ENCODE results near the gene ACSL5.

The ACSL5 gene

DNA sequence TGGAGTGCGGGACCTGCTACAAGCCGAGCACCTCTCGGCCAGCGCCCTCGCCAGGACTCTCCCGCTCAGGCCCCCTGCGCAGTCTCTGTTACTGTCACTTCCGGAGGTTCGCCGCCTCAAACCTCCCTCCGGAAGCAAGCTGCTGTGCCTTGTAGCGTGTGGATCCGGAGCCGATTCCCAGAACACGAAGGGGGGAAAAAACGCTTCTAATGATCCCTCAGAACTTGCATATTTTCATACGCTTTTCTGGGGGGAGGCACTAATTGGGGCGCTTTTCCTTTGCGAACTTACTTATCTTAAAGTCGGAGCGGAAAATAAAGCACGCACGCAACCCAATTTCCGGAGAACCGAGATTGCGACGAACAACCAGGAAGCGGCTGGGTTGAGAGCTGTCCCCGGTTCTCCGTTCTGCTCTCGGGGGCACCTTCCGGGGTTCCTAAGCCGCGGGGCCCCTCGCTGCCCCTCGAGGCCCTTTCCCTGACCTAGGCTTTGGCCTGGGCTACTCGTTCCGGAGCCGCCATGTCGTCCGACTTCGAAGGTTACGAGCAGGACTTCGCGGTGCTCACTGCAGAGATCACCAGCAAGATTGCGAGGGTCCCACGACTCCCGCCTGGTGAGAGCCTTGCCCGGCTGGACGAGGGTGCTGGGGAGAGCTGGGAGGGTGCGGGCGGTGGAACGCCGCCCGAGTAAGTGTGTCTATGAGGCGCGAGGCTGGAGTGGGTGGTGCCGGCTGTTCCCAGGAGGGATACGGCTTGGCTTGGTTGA is 73.1 kb downstream of the ACSL5 start, which contains the start of the genes VTI1A and ZDHHC6:
VTI1A (plus strand) TSS at position 361 of the 765 bp plus-strand sequence; CDS start at position 520, 159 bp downstream.
ZDHHC6 (minus strand) TSS at position 60 of the 765 bp plus-strand sequence. CDS start 1,478 bp downstream, outside the sequence.
- Histone ChIP-seq H3K79me2 (ENCODE audit: insufficient read depth, low read length) (peaks cover 40% of the 10 kb centered on the region), H3F3A (ENCODE audit: insufficient read depth, low read length) (no peaks in the 10 kb centered on the region; the same call in 1 of the 2 replicates), H4K20me1 (ENCODE audit: insufficient read depth, low read length) (no peaks in the 10 kb centered on the region), H3K4me1 (ENCODE audit: insufficient read depth, low read length, severe bottlenecking) (peaks cover 24% of the 10 kb centered on the region), H3K9me3 (ENCODE audit: low read length) (no peaks in the 10 kb centered on the region), H3K9ac (ENCODE audit: low read length) (peak within 1 kb of the TSS; percentile 95), H2AFZ (ENCODE audit: low read length) (no peak within 1 kb of the TSS), H3K27ac (ENCODE audit: low read depth, low read length, poor library complexity, severe bottlenecking) (peak within 1 kb of the TSS; percentile 42), H3K4me3 (ENCODE audit: low read depth, low read length, poor library complexity, severe bottlenecking) (peak within 1 kb of the TSS; percentile 90), H3K9me2 (ENCODE audit: low read depth, low read length) (no peaks in the 10 kb centered on the region), H3K4me2 (ENCODE audit: low read length) (peak within 1 kb of the TSS; percentile 72), H3K27me3 (ENCODE audit: insufficient read depth, low read length) (no peaks in the 10 kb centered on the region), H3K36me3 (ENCODE audit: insufficient read depth, low read length) (peaks cover 35% of the 10 kb centered on the region)
- TF ChIP-seq EZH2 (IDR thresholded peaks at IDR 0.05; ENCODE audit: borderline replicate concordance, low read length): no peak
- TF ChIP-seq, protein P1, sequence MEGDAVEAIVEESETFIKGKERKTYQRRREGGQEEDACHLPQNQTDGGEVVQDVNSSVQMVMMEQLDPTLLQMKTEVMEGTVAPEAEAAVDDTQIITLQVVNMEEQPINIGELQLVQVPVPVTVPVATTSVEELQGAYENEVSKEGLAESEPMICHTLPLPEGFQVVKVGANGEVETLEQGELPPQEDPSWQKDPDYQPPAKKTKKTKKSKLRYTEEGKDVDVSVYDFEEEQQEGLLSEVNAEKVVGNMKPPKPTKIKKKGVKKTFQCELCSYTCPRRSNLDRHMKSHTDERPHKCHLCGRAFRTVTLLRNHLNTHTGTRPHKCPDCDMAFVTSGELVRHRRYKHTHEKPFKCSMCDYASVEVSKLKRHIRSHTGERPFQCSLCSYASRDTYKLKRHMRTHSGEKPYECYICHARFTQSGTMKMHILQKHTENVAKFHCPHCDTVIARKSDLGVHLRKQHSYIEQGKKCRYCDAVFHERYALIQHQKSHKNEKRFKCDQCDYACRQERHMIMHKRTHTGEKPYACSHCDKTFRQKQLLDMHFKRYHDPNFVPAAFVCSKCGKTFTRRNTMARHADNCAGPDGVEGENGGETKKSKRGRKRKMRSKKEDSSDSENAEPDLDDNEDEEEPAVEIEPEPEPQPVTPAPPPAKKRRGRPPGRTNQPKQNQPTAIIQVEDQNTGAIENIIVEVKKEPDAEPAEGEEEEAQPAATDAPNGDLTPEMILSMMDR (IDR thresholded peaks at IDR 0.05; ENCODE audit: low read length): peak; percentile 31; the same call in 1 of the 2 replicates

- Histone ChIP-seq H2AFZ (ENCODE audit: low read length) (no peak overlapping the region), H3K4me2 (ENCODE audit: low read length) (peak overlapping the region; percentile 72), H3K9me3 (ENCODE audit: low read length) (no peaks in the 10 kb centered on the region), H3K4me1 (ENCODE audit: insufficient read depth, low read length, severe bottlenecking) (peaks cover 24% of the 10 kb centered on the region), H3K27me3 (ENCODE audit: insufficient read depth, low read length) (no peaks in the 10 kb centered on the region), H3K9ac (ENCODE audit: low read length) (peak overlapping the region; percentile 95), H3K36me3 (ENCODE audit: insufficient read depth, low read length) (peaks cover 30% of the 10 kb centered on the region), H3K9me2 (ENCODE audit: low read depth, low read length) (no peaks in the 10 kb centered on the region), H3K4me3 (ENCODE audit: low read depth, low read length, poor library complexity, severe bottlenecking) (peak overlapping the region; percentile 90), H4K20me1 (ENCODE audit: insufficient read depth, low read length) (no peaks in the 10 kb centered on the region), H3F3A (ENCODE audit: insufficient read depth, low read length) (no peaks in the 10 kb centered on the region; the same call in 1 of the 2 replicates), H3K27ac (ENCODE audit: low read depth, low read length, poor library complexity, severe bottlenecking) (no peak overlapping the region), H3K79me2 (ENCODE audit: insufficient read depth, low read length) (peaks cover 40% of the 10 kb centered on the region)
- no peak for TF ChIP-seq EZH2 (IDR thresholded peaks at IDR 0.05; ENCODE audit: borderline replicate concordance, low read length)
- TF ChIP-seq, protein P1 (IDR thresholded peaks at IDR 0.05; ENCODE audit: low read length): no peak
These were observed 73.7 kb downstream of the ACSL5 start for GRCh38 chr10:112447620-112447928.

- peak overlapping the region; percentile 72; the same call in 1 of the 2 replicates for H3K4me2 ChIP-seq (ENCODE audit: low read length)
- no peak overlapping the region for H2AFZ ChIP-seq (ENCODE audit: low read length)
- no peak overlapping the region for H3K4me3 ChIP-seq (ENCODE audit: low read depth, low read length, poor library complexity, severe bottlenecking)
- peaks cover 40% of the 10 kb centered on the region for H3K79me2 ChIP-seq (ENCODE audit: insufficient read depth, low read length)
- TF ChIP-seq, protein P1 (IDR thresholded peaks at IDR 0.05; ENCODE audit: low read length): no peak
- TF ChIP-seq EZH2 (IDR thresholded peaks at IDR 0.05; ENCODE audit: borderline replicate concordance, low read length): no peak
- H3F3A ChIP-seq (ENCODE audit: insufficient read depth, low read length): no peaks in the 10 kb centered on the region; the same call in 1 of the 2 replicates
- no peaks in the 10 kb centered on the region for H4K20me1 ChIP-seq (ENCODE audit: insufficient read depth, low read length)
- H3K9me3 ChIP-seq (ENCODE audit: low read length): no peaks in the 10 kb centered on the region
- no peaks in the 10 kb centered on the region for H3K9me2 ChIP-seq (ENCODE audit: low read depth, low read length)
- H3K27me3 ChIP-seq (ENCODE audit: insufficient read depth, low read length): no peaks in the 10 kb centered on the region
- peaks cover 24% of the 10 kb centered on the region for H3K4me1 ChIP-seq (ENCODE audit: insufficient read depth, low read length, severe bottlenecking)
- H3K9ac ChIP-seq (ENCODE audit: low read length): no peak overlapping the region
- no peak overlapping the region for H3K27ac ChIP-seq (ENCODE audit: low read depth, low read length, poor library complexity, severe bottlenecking)
- peaks cover 19% of the 10 kb centered on the region for H3K36me3 ChIP-seq (ENCODE audit: insufficient read depth, low read length)
These were observed 75.0 kb downstream of the ACSL5 start for GRCh38 chr10:112448888-112449287.

Measured in OCI-LY1 (cell line).